NCI-H69 (cell line): ENCODE results near the gene DNAH11.
"Not testable (repeated sequence)": the region's sequence is repeated elsewhere in the genome, so short reads cannot be mapped to it uniquely, and the experiment has no call there.

Experiments
- DNase-seq: peaks from one replicate; lab custom pipeline; 2025; lab: John Stamatoyannopoulos, UW

DNAH11 gene

GRCh38 chr7:21542891-21543527 is at the start of gene DNAH11:
DNAH11 (plus strand) TSS chr7:21543039; CDS start chr7:21543246, 207 bp downstream.
- peak; percentile 91 for DNase-seq

- DNase-seq: no peak
Measured at GRCh38 chr7:21495731-21496130, 47.1 kb upstream of the DNAH11 start.

- peak; percentile 54 for DNase-seq
Measured at GRCh38 chr7:21497072-21497471, 45.8 kb upstream of the DNAH11 start.

- DNase-seq: peak; percentile 10
Measured at GRCh38 chr7:21500117-21500832, 42.6 kb upstream of the DNAH11 start.

GRCh38 chr7:21504021-21504420 is 38.8 kb upstream of the DNAH11 start:
- no peak for DNase-seq

GRCh38 chr7:21507627-21508343 is 35.1 kb upstream of the DNAH11 start:
- peak; percentile 58 for DNase-seq

- DNase-seq: no peak
Measured at GRCh38 chr7:21508538-21508937, 34.3 kb upstream of the DNAH11 start.

GRCh38 chr7:21514062-21514461 is 28.8 kb upstream of the DNAH11 start:
- DNase-seq: no peak

GRCh38 chr7:21524680-21525079 is 18.2 kb upstream of the DNAH11 start:
- no peak for DNase-seq

GRCh38 chr7:21526007-21526406 is 16.8 kb upstream of the DNAH11 start:
- DNase-seq: peak; percentile 48

- no peak for DNase-seq
Measured at GRCh38 chr7:21526448-21526847, 16.4 kb upstream of the DNAH11 start.

GRCh38 chr7:21532485-21532884 is 10.4 kb upstream of the DNAH11 start:
- DNase-seq: not testable (repeated sequence)

GRCh38 chr7:21533646-21534045 is 9.2 kb upstream of the DNAH11 start:
- DNase-seq: not testable (repeated sequence)

GRCh38 chr7:21536445-21537118 is 6.3 kb upstream of the DNAH11 start:
- DNase-seq: not testable (repeated sequence)

- DNase-seq: no peak
Measured at GRCh38 chr7:21538936-21539495, 3.8 kb upstream of the DNAH11 start.

GRCh38 chr7:21543528-21544302 is 876 bp downstream of the DNAH11 start:
- DNase-seq: peak; percentile 91

- DNase-seq: peak; percentile 58
Measured at GRCh38 chr7:21544303-21544656, 1.4 kb downstream of the DNAH11 start.

- peak; percentile 72 for DNase-seq
Measured at GRCh38 chr7:21544715-21545114, 1.9 kb downstream of the DNAH11 start.

GRCh38 chr7:21547501-21547900 is 4.7 kb downstream of the DNAH11 start:
- DNase-seq: no peak

GRCh38 chr7:21548491-21548890 is 5.7 kb downstream of the DNAH11 start:
- DNase-seq: no peak

GRCh38 chr7:21550076-21550475 is 7.2 kb downstream of the DNAH11 start:
- no peak for DNase-seq
